Keratinocyte (primary cell): Measurements from ENCODE around the gene MUC4. TPM values are rescaled to one million over a fixed set of nuclear protein-coding genes. Genes with fewer than 3 reads are reported as not detected.

Experiments used
- DNase-seq: peaks from one replicate; pipeline ENCODE4 v3.0.0-alpha.2; 2011; ENCODE audit warnings: low read depth, missing footprints, low spot score
- FAIRE-seq: peaks from 2 replicates; lab custom pipeline; 2011; peaks lifted over from hg19 to GRCh38; lab: Jason Lieb, UNC
- H2AFZ ChIP-seq: 2 replicates; pipeline ENCODE4 v1.6.0; 2012; ENCODE audit warnings: low read length, control low read depth, inconsistent platforms; ENCODE audit not compliant: control insufficient read depth
- H3K27ac ChIP-seq: 2 replicates; pipeline ENCODE4 v1.5.1; 2011; ENCODE audit warnings: low read length; ENCODE audit not compliant: control insufficient read depth, insufficient read depth
- H3K27me3 ChIP-seq: 3 replicates; pipeline ENCODE4 v1.6.0; 2011; ENCODE audit warnings: low read length; ENCODE audit not compliant: control insufficient read depth, insufficient read depth; ENCODE audit errors: extremely low read depth
- H3K36me3 ChIP-seq, 2 experiments: 2 replicates in 1 of 2; 3 replicates in 1 of 2; pipeline ENCODE4 v1.5.1; 2011; ENCODE audit warnings: low read length in 2 of 2, mild to moderate bottlenecking in 1 of 2; ENCODE audit not compliant: control insufficient read depth in 2 of 2, insufficient read depth in 2 of 2; ENCODE audit errors: extremely low read depth in 1 of 2
- H3K4me1 ChIP-seq: 3 replicates; pipeline ENCODE4 v1.5.1; 2011; ENCODE audit warnings: low read length; ENCODE audit not compliant: control insufficient read depth, insufficient read depth; ENCODE audit errors: extremely low read depth
- H3K4me2 ChIP-seq: 3 replicates; pipeline ENCODE4 v1.6.0; 2011; ENCODE audit warnings: low read depth, low read length; ENCODE audit not compliant: control insufficient read depth, insufficient read depth; ENCODE audit errors: extremely low read depth
- H3K4me3 ChIP-seq, 3 experiments: fragments of 200-600 bp in 1 of 3; sonication (generic) in 1 of 3; 2 replicates in 2 of 3; 3 replicates in 1 of 3; pipeline ENCODE4 v1.5.1; 2011 to 2016; ENCODE audit warnings: low read length in 3 of 3, mild to moderate bottlenecking in 3 of 3, control low read depth in 2 of 3, inconsistent platforms in 1 of 3, low read depth in 1 of 3, mixed read lengths in 1 of 3, mixed run types in 1 of 3, moderate library complexity in 1 of 3; ENCODE audit not compliant: control insufficient read depth in 2 of 3, insufficient read depth in 2 of 3; ENCODE audit errors: extremely low read depth in 1 of 3
- H3K79me2 ChIP-seq: 2 replicates; pipeline ENCODE4 v1.6.0; 2012; ENCODE audit warnings: low read length; ENCODE audit not compliant: control insufficient read depth, insufficient read depth
- H3K9ac ChIP-seq: 3 replicates; pipeline ENCODE4 v1.6.0; 2011; ENCODE audit warnings: low read length; ENCODE audit not compliant: control insufficient read depth, insufficient read depth; ENCODE audit errors: extremely low read depth
- H3K9me1 ChIP-seq: 3 replicates; pipeline ENCODE4 v1.6.0; 2011; ENCODE audit warnings: low read length; ENCODE audit not compliant: control insufficient read depth, insufficient read depth; ENCODE audit errors: extremely low read depth
- H3K9me3 ChIP-seq: 2 replicates; pipeline ENCODE4 v1.5.1; 2012; ENCODE audit warnings: low read depth, low read length; ENCODE audit not compliant: control insufficient read depth
- H4K20me1 ChIP-seq: 3 replicates; pipeline ENCODE4 v1.6.0; 2011; ENCODE audit warnings: low read length; ENCODE audit not compliant: control insufficient read depth, insufficient read depth; ENCODE audit errors: extremely low read depth
- CTCF ChIP-seq, 3 experiments: IDR thresholded peaks in 1 of 3; conservative IDR thresholded peaks in 1 of 3; optimal IDR thresholded peaks in 1 of 3; 2 replicates in 2 of 3; 3 replicates in 1 of 3; pipeline versions ENCODE3 to v1.5.1; 2011; ENCODE audit warnings: low read length in 3 of 3, mild to moderate bottlenecking in 3 of 3, moderate library complexity in 2 of 3, control low read depth in 1 of 3, inconsistent platforms in 1 of 3; ENCODE audit not compliant: insufficient read depth in 2 of 3; ENCODE audit errors: extremely low read depth in 1 of 3
- EZH2 ChIP-seq: IDR thresholded peaks from one replicate; pipeline ENCODE4 v1.6.1; 2012; ENCODE audit warnings: inconsistent platforms, mild to moderate bottlenecking, low read length, moderate library complexity
- dilution Hi-C: fragments of 300-500 bp; cut with MboI; formaldehyde crosslinking; loops from one replicate; pipeline ENCODE4 v1.7.0; 2020; ENCODE audit warnings: low sequenced_read_pairs; ENCODE audit not compliant: extremely low pct_ligation_motif_present
- polyA plus RNA-seq, 5 experiments: library from polyadenylated mRNA; depleted of rRNA in 3 of 5; stranded (reverse) in 3 of 5; stranded (forward) in 1 of 5; unstranded in 1 of 5; fragments of >200 nt; gene quantifications; 1 replicate in 1 of 5; 2 replicates in 3 of 5; 3 replicates in 1 of 5; pipeline versions ENCODE4 v1.2.1 to v1.2.3, GENCODE V29; 2011 to 2012; ENCODE audit warnings: missing spikeins in 2 of 5, low read depth in 1 of 5, low replicate concordance in 1 of 5

MUC4 gene
- polyA plus RNA-seq, 1 donor (not counting 4 experiments of a cell fraction or from before 2014, with no cell fraction given): not detected

GRCh38 chr3:195758721-195759353 is 52.9 kb downstream of the MUC4 start:
- no peaks in the 10 kb centered on the region for H4K20me1 ChIP-seq
- no peak overlapping the region for H2AFZ ChIP-seq
- no peaks in the 10 kb centered on the region for H3K9me1 ChIP-seq
- H3K4me3 ChIP-seq: no peak overlapping the region
- no peak for TF ChIP-seq EZH2
- no peak for TF ChIP-seq CTCF (optimal IDR thresholded peaks at IDR 0.05 in 1 of 3, IDR thresholded peaks at IDR 0.05 in 1 of 3, conservative IDR thresholded peaks at IDR 0.05 in 1 of 3; ENCODE audit: extremely low read depth in 1 of 3, insufficient read depth in 2 of 3, low read length in 3 of 3)
- FAIRE-seq: no peak
- H3K9ac ChIP-seq: no peak overlapping the region
- H3K79me2 ChIP-seq: no peaks in the 10 kb centered on the region
- H3K36me3 ChIP-seq: no peaks in the 10 kb centered on the region
- no peaks in the 10 kb centered on the region for H3K4me1 ChIP-seq
- dilution Hi-C loops: no loop called here
- DNase-seq: no peak
- peaks cover 33% of the 10 kb centered on the region for H3K27me3 ChIP-seq
- H3K9me3 ChIP-seq: no peaks in the 10 kb centered on the region
- H3K4me2 ChIP-seq: no peak overlapping the region
- no peak overlapping the region for H3K27ac ChIP-seq

- dilution Hi-C loops: no loop called here
Measured at GRCh38 chr3:195757827-195758226, 53.9 kb downstream of the MUC4 start.

More at GRCh38 chr3:195757827-195758226, 53.9 kb downstream of the MUC4 start:
- no peak overlapping the region for H3K4me2 ChIP-seq
- H3K27me3 ChIP-seq: peaks cover 28% of the 10 kb centered on the region
- H3K9me1 ChIP-seq: no peaks in the 10 kb centered on the region
- DNase-seq: no peak
- TF ChIP-seq CTCF (optimal IDR thresholded peaks at IDR 0.05 in 1 of 3, IDR thresholded peaks at IDR 0.05 in 1 of 3, conservative IDR thresholded peaks at IDR 0.05 in 1 of 3; ENCODE audit: extremely low read depth in 1 of 3, insufficient read depth in 2 of 3, low read length in 3 of 3): no peak
- no peak for TF ChIP-seq EZH2
- no peak overlapping the region for H3K4me3 ChIP-seq
- no peak overlapping the region for H2AFZ ChIP-seq
- no peaks in the 10 kb centered on the region for H3K36me3 ChIP-seq
- H3K9me3 ChIP-seq: no peaks in the 10 kb centered on the region
- no peaks in the 10 kb centered on the region for H3K4me1 ChIP-seq
- H4K20me1 ChIP-seq: no peaks in the 10 kb centered on the region
- H3K9ac ChIP-seq: no peak overlapping the region
- H3K79me2 ChIP-seq: no peaks in the 10 kb centered on the region
- H3K27ac ChIP-seq: no peak overlapping the region
- FAIRE-seq: no peak
